ENCODE data around the gene KLHL24.
"Not testable (repeated sequence)": the region's sequence is repeated elsewhere in the genome, so short reads cannot be mapped to it uniquely, and the experiment has no call there.

Gene KLHL24

GRCh38 chr3:183631715-183632114, 3.7 kb upstream of the KLHL24 start:
- H3F3A ChIP-seq (ENCODE audit: control insufficient read depth, insufficient read depth) = no peaks in the 10 kb centered on the region; the same call in 1 of the 2 replicates
- H3K9me3 ChIP-seq (ENCODE audit: control insufficient read depth, insufficient read depth, low read length) = no peaks in the 10 kb centered on the region
- peaks cover 7% of the 10 kb centered on the region for H3K79me2 ChIP-seq (ENCODE audit: control insufficient read depth, low read length)
- H4K20me1 ChIP-seq (ENCODE audit: control insufficient read depth, insufficient read depth, low read depth, low read length) = no peaks in the 10 kb centered on the region
- TF ChIP-seq EZH2phosphoT487 (IDR thresholded peaks at IDR 0.05; ENCODE audit: borderline replicate concordance, low read length) (no peak), CTCF (IDR thresholded peaks at IDR 0.05; ENCODE audit: low read depth, low read length, poor library complexity, severe bottlenecking) (no peak)
- no peak overlapping the region for H3K27ac ChIP-seq (ENCODE audit: low read depth, low read length)
- peaks cover 8% of the 10 kb centered on the region for H3K4me1 ChIP-seq (ENCODE audit: control insufficient read depth, low read length)
- H3K4me2 ChIP-seq (ENCODE audit: low read length) = no peak overlapping the region
- H3K9me2 ChIP-seq (replicated peaks; ENCODE audit: control insufficient read depth, low read length) = no peaks in the 10 kb centered on the region
- no peak overlapping the region for H3K4me3 ChIP-seq (ENCODE audit: low read length)
- no peaks in the 10 kb centered on the region for H3K27me3 ChIP-seq (ENCODE audit: control insufficient read depth, low read length)
- H3K36me3 ChIP-seq (ENCODE audit: control insufficient read depth, low read length) = peaks cover 6% of the 10 kb centered on the region

GRCh38 chr3:183632725-183633124, 2.7 kb upstream of the KLHL24 start:
- H3F3A ChIP-seq (ENCODE audit: control insufficient read depth, insufficient read depth); H3K4me2 ChIP-seq (ENCODE audit: low read length); H3K4me3 ChIP-seq (ENCODE audit: low read length); H3K27me3 ChIP-seq (ENCODE audit: control insufficient read depth, low read length); H3K27ac ChIP-seq (ENCODE audit: low read depth, low read length); H3K9me2 ChIP-seq (replicated peaks; ENCODE audit: control insufficient read depth, low read length); H3K9me3 ChIP-seq (ENCODE audit: control insufficient read depth, insufficient read depth, low read length); H4K20me1 ChIP-seq (ENCODE audit: control insufficient read depth, insufficient read depth, low read depth, low read length): not testable (repeated sequence)
- peaks cover 11% of the 10 kb centered on the region for H3K36me3 ChIP-seq (ENCODE audit: control insufficient read depth, low read length)
- peaks cover 16% of the 10 kb centered on the region for H3K4me1 ChIP-seq (ENCODE audit: control insufficient read depth, low read length)
- H3K79me2 ChIP-seq (ENCODE audit: control insufficient read depth, low read length) = peaks cover 16% of the 10 kb centered on the region

GRCh38 chr3:183634707-183635106, 716 bp upstream of the KLHL24 start:
- peaks cover 27% of the 10 kb centered on the region for H3K4me1 ChIP-seq (ENCODE audit: control insufficient read depth, low read length)
- TF ChIP-seq EZH2phosphoT487 (IDR thresholded peaks at IDR 0.05; ENCODE audit: borderline replicate concordance, low read length) = no peak
- TF ChIP-seq CTCF (IDR thresholded peaks at IDR 0.05; ENCODE audit: low read depth, low read length, poor library complexity, severe bottlenecking) = no peak
- no peaks in the 10 kb centered on the region for H3K27me3 ChIP-seq (ENCODE audit: control insufficient read depth, low read length)
- H3K27ac ChIP-seq (ENCODE audit: low read depth, low read length) = peak overlapping the region; percentile 86
- H3K9me3 ChIP-seq (ENCODE audit: control insufficient read depth, insufficient read depth, low read length) = no peaks in the 10 kb centered on the region
- H3K79me2 ChIP-seq (ENCODE audit: control insufficient read depth, low read length) = peaks cover 34% of the 10 kb centered on the region
- H3K4me2 ChIP-seq (ENCODE audit: low read length) = peak overlapping the region; percentile 78
- H3K4me3 ChIP-seq (ENCODE audit: low read length) = peak overlapping the region; percentile 99
- peaks cover 5% of the 10 kb centered on the region for H3F3A ChIP-seq (ENCODE audit: control insufficient read depth, insufficient read depth)
- H4K20me1 ChIP-seq (ENCODE audit: control insufficient read depth, insufficient read depth, low read depth, low read length) = no peaks in the 10 kb centered on the region
- no peaks in the 10 kb centered on the region for H3K9me2 ChIP-seq (replicated peaks; ENCODE audit: control insufficient read depth, low read length)
- peaks cover 19% of the 10 kb centered on the region for H3K36me3 ChIP-seq (ENCODE audit: control insufficient read depth, low read length)

GRCh38 chr3:183635107-183635430, 354 bp upstream of the KLHL24 start:
- peaks cover 37% of the 10 kb centered on the region for H3K79me2 ChIP-seq (ENCODE audit: control insufficient read depth, low read length)
- peaks cover 19% of the 10 kb centered on the region for H3K36me3 ChIP-seq (ENCODE audit: control insufficient read depth, low read length)
- no peaks in the 10 kb centered on the region for H4K20me1 ChIP-seq (ENCODE audit: control insufficient read depth, insufficient read depth, low read depth, low read length)
- peak overlapping the region; percentile 99 for H3K4me3 ChIP-seq (ENCODE audit: low read length)
- H3K4me1 ChIP-seq (ENCODE audit: control insufficient read depth, low read length) = peaks cover 27% of the 10 kb centered on the region
- H3F3A ChIP-seq (ENCODE audit: control insufficient read depth, insufficient read depth) = peaks cover 5% of the 10 kb centered on the region
- no peaks in the 10 kb centered on the region for H3K9me3 ChIP-seq (ENCODE audit: control insufficient read depth, insufficient read depth, low read length)
- H3K9me2 ChIP-seq (replicated peaks; ENCODE audit: control insufficient read depth, low read length) = no peaks in the 10 kb centered on the region
- TF ChIP-seq CTCF (IDR thresholded peaks at IDR 0.05; ENCODE audit: low read depth, low read length, poor library complexity, severe bottlenecking) (no peak), EZH2phosphoT487 (IDR thresholded peaks at IDR 0.05; ENCODE audit: borderline replicate concordance, low read length) (no peak)
- H3K27me3 ChIP-seq (ENCODE audit: control insufficient read depth, low read length) = no peaks in the 10 kb centered on the region
- peak overlapping the region; percentile 86 for H3K27ac ChIP-seq (ENCODE audit: low read depth, low read length)
- H3K4me2 ChIP-seq (ENCODE audit: low read length) = peak overlapping the region; percentile 78

Measured in DOHH2 (cell line).